PFSK-1 (cell line): ENCODE measurements around the gene NAA80.

Source experiments
- POLR2AphosphoS5 ChIP-seq: IDR thresholded peaks from 2 replicates; pipeline ENCODE4 v1.6.1; 2012; ENCODE audit warnings: low read depth, mild to moderate bottlenecking, control low read depth, low read length, moderate library complexity
- TAF1 ChIP-seq: IDR thresholded peaks from 2 replicates; pipeline ENCODE4 v1.6.1; 2012; ENCODE audit warnings: low read length, control low read depth, borderline replicate concordance; ENCODE audit not compliant: insufficient read depth
- TF ChIP-seq, protein P1 (sequence below), 2 experiments: IDR thresholded peaks; 2 replicates each; pipeline versions ENCODE4 v1.6.1 to v1.8.0; 2011 to 2012; ENCODE audit warnings: low read depth in 2 of 2, low read length in 2 of 2, control low read depth in 1 of 2, inconsistent platforms in 1 of 2, mild to moderate bottlenecking in 1 of 2, moderate library complexity in 1 of 2; ENCODE audit not compliant: insufficient read depth in 1 of 2

DNA sequence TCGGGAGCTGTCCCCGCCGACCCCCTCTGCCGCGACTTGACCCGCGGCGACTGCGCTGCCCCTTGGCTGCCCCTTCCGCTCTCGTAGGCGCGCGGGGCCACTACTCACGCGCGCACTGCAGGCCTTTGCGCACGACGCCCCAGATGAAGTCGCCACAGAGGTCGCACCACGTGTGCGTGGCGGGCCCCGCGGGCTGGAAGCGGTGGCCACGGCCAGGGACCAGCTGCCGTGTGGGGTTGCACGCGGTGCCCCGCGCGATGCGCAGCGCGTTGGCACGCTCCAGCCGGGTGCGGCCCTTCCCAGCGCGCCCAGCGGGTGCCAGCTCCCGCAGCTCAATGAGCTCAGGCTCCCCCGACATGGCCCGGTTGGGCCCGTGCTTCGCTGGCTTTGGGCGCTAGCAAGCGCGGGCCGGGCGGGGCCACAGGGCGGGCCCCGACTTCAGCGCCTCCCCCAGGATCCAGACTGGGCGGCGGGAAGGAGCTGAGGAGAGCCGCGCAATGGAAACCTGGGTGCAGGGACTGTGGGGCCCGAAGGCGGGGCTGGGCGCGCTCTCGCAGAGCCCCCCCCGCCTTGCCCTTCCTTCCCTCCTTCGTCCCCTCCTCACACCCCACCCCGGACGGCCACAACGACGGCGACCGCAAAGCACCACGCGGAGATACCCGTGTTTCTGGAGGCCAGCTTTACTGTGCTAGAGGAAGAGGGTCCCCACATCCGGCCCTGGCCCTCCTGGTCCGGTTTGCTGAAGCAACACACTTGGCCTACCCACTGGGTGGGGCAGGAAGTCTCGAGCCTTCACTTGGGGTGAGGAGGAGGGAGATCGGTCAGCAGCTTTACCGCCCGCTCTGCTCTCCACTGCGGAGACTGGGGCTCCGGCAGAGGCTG lies 41.5 kb upstream of the NAA80 start, which contains the start of gene RASSF1:
- TF ChIP-seq POLR2AphosphoS5 (no peak), TAF1 (no peak)
- TF ChIP-seq, protein P1, sequence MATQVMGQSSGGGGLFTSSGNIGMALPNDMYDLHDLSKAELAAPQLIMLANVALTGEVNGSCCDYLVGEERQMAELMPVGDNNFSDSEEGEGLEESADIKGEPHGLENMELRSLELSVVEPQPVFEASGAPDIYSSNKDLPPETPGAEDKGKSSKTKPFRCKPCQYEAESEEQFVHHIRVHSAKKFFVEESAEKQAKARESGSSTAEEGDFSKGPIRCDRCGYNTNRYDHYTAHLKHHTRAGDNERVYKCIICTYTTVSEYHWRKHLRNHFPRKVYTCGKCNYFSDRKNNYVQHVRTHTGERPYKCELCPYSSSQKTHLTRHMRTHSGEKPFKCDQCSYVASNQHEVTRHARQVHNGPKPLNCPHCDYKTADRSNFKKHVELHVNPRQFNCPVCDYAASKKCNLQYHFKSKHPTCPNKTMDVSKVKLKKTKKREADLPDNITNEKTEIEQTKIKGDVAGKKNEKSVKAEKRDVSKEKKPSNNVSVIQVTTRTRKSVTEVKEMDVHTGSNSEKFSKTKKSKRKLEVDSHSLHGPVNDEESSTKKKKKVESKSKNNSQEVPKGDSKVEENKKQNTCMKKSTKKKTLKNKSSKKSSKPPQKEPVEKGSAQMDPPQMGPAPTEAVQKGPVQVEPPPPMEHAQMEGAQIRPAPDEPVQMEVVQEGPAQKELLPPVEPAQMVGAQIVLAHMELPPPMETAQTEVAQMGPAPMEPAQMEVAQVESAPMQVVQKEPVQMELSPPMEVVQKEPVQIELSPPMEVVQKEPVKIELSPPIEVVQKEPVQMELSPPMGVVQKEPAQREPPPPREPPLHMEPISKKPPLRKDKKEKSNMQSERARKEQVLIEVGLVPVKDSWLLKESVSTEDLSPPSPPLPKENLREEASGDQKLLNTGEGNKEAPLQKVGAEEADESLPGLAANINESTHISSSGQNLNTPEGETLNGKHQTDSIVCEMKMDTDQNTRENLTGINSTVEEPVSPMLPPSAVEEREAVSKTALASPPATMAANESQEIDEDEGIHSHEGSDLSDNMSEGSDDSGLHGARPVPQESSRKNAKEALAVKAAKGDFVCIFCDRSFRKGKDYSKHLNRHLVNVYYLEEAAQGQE (IDR thresholded peaks at IDR 0.05; ENCODE audit: insufficient read depth in 1 of 2, low read depth in 2 of 2, low read length in 2 of 2): no peak
